PC-9 (cell line): Measurements from ENCODE around the gene CXCL6.

Experiments
- CTCF ChIP-seq: fragments of 200-600 bp; sonication (generic); conservative IDR thresholded peaks from 2 replicates; pipeline ENCODE4 v1.6.1; 2017; ENCODE audit warnings: mixed run types, antibody characterized with exemption, mild to moderate bottlenecking, moderate library complexity
- EZH2 ChIP-seq: fragments of 200-600 bp; sonication (generic); IDR thresholded peaks from 2 replicates; pipeline ENCODE4 v1.8.0; 2017; ENCODE audit warnings: antibody characterized with exemption, low read depth

- no peak for TF ChIP-seq EZH2
- TF ChIP-seq CTCF, result no peak
Observed at GRCh38 chr4:73866246-73866645, 29.8 kb downstream of the CXCL6 start.
